Endometrial microvascular endothelial cells (primary cell): ENCODE measurements around the gene MLH3. TPM values are rescaled to one million over a fixed set of nuclear protein-coding genes. Genes with fewer than 3 reads are reported as not detected.

Experiments used
- in situ Hi-C: cut with HindIII; loops from 2 replicates; pipeline ENCODE4 v1.10.0; 2017; ENCODE audit warnings: low sequenced_read_pairs, low pct_unique_long_range_greater_than_20kb; ENCODE audit errors: inconsistent ontology term
- total RNA-seq: library from RNA; depleted of rRNA; stranded (reverse); fragments of >200 nt; gene quantifications from one replicate; pipeline ENCODE4 v1.2.3, GENCODE V29; 2015; ENCODE audit errors: inconsistent ontology term

The MLH3 gene
- total RNA-seq, result 13.9 TPM

- in situ Hi-C loops, result no loop called here
Observed at GRCh38 chr14:75050852-75051555, at the start of gene MLH3. Gene MLH3, minus strand, starts transcription at chr14:75051467. Its CDS starts 1,812 bp downstream, at chr14:75049655.

- in situ Hi-C loops, result no loop called here
Observed at GRCh38 chr14:75098682-75099081, 47.4 kb upstream of the MLH3 start.

GRCh38 chr14:75098212-75098611 is 46.9 kb upstream of the MLH3 start:
- in situ Hi-C loops, result no loop called here

GRCh38 chr14:75096959-75097358 is 45.7 kb upstream of the MLH3 start:
- in situ Hi-C loops, result no loop called here

GRCh38 chr14:75095690-75096089 is 44.4 kb upstream of the MLH3 start:
- in situ Hi-C loops, result no loop called here

GRCh38 chr14:75094896-75095295 is 43.6 kb upstream of the MLH3 start:
- in situ Hi-C loops, result no loop called here

- in situ Hi-C loops, result no loop called here
Observed at GRCh38 chr14:75092698-75093097, 41.4 kb upstream of the MLH3 start.

GRCh38 chr14:75091251-75091650 is 40.0 kb upstream of the MLH3 start:
- in situ Hi-C loops, result no loop called here

GRCh38 chr14:75090353-75090752 is 39.1 kb upstream of the MLH3 start:
- in situ Hi-C loops, result no loop called here

- in situ Hi-C loops, result no loop called here
Observed at GRCh38 chr14:75088566-75089373, 37.5 kb upstream of the MLH3 start.

GRCh38 chr14:75088153-75088552 is 36.9 kb upstream of the MLH3 start:
- in situ Hi-C loops, result no loop called here

GRCh38 chr14:75084513-75084912 is 33.2 kb upstream of the MLH3 start:
- in situ Hi-C loops, result no loop called here

- in situ Hi-C loops, result no loop called here
Observed at GRCh38 chr14:75083271-75083670, 32.0 kb upstream of the MLH3 start.

GRCh38 chr14:75081660-75082229 is 30.5 kb upstream of the MLH3 start:
- in situ Hi-C loops, result no loop called here

- in situ Hi-C loops, result loop anchor here (5.0 kb wide), 1 partner anchor 117 kb away; no protein-coding TSS in a partner anchor
Observed at GRCh38 chr14:75079521-75079920, 28.3 kb upstream of the MLH3 start.

- in situ Hi-C loops, result loop anchor here (5.0 kb wide), 1 partner anchor 115 kb away; no protein-coding TSS in a partner anchor
Observed at GRCh38 chr14:75077794-75078193, 26.5 kb upstream of the MLH3 start.

GRCh38 chr14:75070383-75070782 is 19.1 kb upstream of the MLH3 start:
- in situ Hi-C loops, result no loop called here

- in situ Hi-C loops, result no loop called here
Observed at GRCh38 chr14:75069811-75070145, 18.5 kb upstream of the MLH3 start.

- in situ Hi-C loops, result no loop called here
Observed at GRCh38 chr14:75069121-75069810, 18.0 kb upstream of the MLH3 start, which contains the start of gene ZC2HC1C. Gene ZC2HC1C, plus strand, starts transcription at chr14:75069641. Its CDS starts 933 bp downstream, at chr14:75070574.
